ENCODE results near the gene BMPER.

Gene BMPER

GRCh38 chr7:34091321-34091917 is 186.1 kb downstream of the BMPER start:
- peak; percentile 38 for ATAC-seq
- TF ChIP-seq ISL1 (CRISPR knock-in tag; IDR thresholded peaks at IDR 0.05) (no peak), CSDC2 (CRISPR knock-in tag; IDR thresholded peaks at IDR 0.05) (no peak), CREB5 (CRISPR knock-in tag; IDR thresholded peaks at IDR 0.05; ENCODE audit: low read depth) (no peak), SNAI2 (CRISPR knock-in tag; IDR thresholded peaks at IDR 0.05) (no peak), ZNF70 (CRISPR knock-in tag; IDR thresholded peaks at IDR 0.05) (no peak), GLIS3 (CRISPR knock-in tag; IDR thresholded peaks at IDR 0.05) (no peak), ZFP3 (CRISPR knock-in tag; IDR thresholded peaks at IDR 0.05) (no peak), ZNF8 (CRISPR knock-in tag; IDR thresholded peaks at IDR 0.05) (no peak), PATZ1 (CRISPR knock-in tag; IDR thresholded peaks at IDR 0.05; ENCODE audit: borderline replicate concordance) (no peak), RARB (CRISPR knock-in tag; IDR thresholded peaks at IDR 0.05) (no peak), ARNTL (CRISPR knock-in tag; IDR thresholded peaks at IDR 0.05; ENCODE audit: borderline replicate concordance, low read depth) (no peak), PPARA (CRISPR knock-in tag; IDR thresholded peaks at IDR 0.05; ENCODE audit: borderline replicate concordance) (no peak), ZFP30 (CRISPR knock-in tag; IDR thresholded peaks at IDR 0.05) (no peak), ESRRG (CRISPR knock-in tag; IDR thresholded peaks at IDR 0.05) (no peak), ZNF565 (CRISPR knock-in tag; conservative IDR thresholded peaks at IDR 0.05; ENCODE audit: low read depth) (no peak), TSHZ2 (CRISPR knock-in tag; IDR thresholded peaks at IDR 0.05) (no peak), CSRNP3 (CRISPR knock-in tag; IDR thresholded peaks at IDR 0.05) (no peak), BACH2 (CRISPR knock-in tag; IDR thresholded peaks at IDR 0.05; ENCODE audit: borderline replicate concordance) (no peak), OSR1 (CRISPR knock-in tag; IDR thresholded peaks at IDR 0.05) (no peak)

GRCh38 chr7:34093276-34093675 is 187.9 kb downstream of the BMPER start:
- no peak for TF ChIP-seq ESRRG (CRISPR knock-in tag; IDR thresholded peaks at IDR 0.05)
- TF ChIP-seq ZNF565 (CRISPR knock-in tag; conservative IDR thresholded peaks at IDR 0.05; ENCODE audit: low read depth), result no peak
- TF ChIP-seq ZFP30 (CRISPR knock-in tag; IDR thresholded peaks at IDR 0.05), result no peak
- TF ChIP-seq GLIS3 (CRISPR knock-in tag; IDR thresholded peaks at IDR 0.05), result no peak
- no peak for TF ChIP-seq ZNF8 (CRISPR knock-in tag; IDR thresholded peaks at IDR 0.05)
- TF ChIP-seq ISL1 (CRISPR knock-in tag; IDR thresholded peaks at IDR 0.05), result no peak
- no peak for TF ChIP-seq ZC3H10 (CRISPR knock-in tag; IDR thresholded peaks at IDR 0.05)
- no peak for TF ChIP-seq ARNTL (CRISPR knock-in tag; IDR thresholded peaks at IDR 0.05; ENCODE audit: borderline replicate concordance, low read depth)
- TF ChIP-seq TOX (CRISPR knock-in tag; IDR thresholded peaks at IDR 0.05; ENCODE audit: borderline replicate concordance), result no peak
- no peak for TF ChIP-seq CSDC2 (CRISPR knock-in tag; IDR thresholded peaks at IDR 0.05)
- ATAC-seq, result no peak

- ATAC-seq, result peak; percentile 84
- TF ChIP-seq BACH2 (CRISPR knock-in tag; IDR thresholded peaks at IDR 0.05; ENCODE audit: borderline replicate concordance), result no peak
- no peak for TF ChIP-seq CSDC2 (CRISPR knock-in tag; IDR thresholded peaks at IDR 0.05)
- no peak for TF ChIP-seq ZFP30 (CRISPR knock-in tag; IDR thresholded peaks at IDR 0.05)
- TF ChIP-seq ZNF8 (CRISPR knock-in tag; IDR thresholded peaks at IDR 0.05), result no peak
- no peak for TF ChIP-seq OSR1 (CRISPR knock-in tag; IDR thresholded peaks at IDR 0.05)
- no peak for TF ChIP-seq ZC3H10 (CRISPR knock-in tag; IDR thresholded peaks at IDR 0.05)
- no peak for TF ChIP-seq ISL1 (CRISPR knock-in tag; IDR thresholded peaks at IDR 0.05)
- TF ChIP-seq CREB5 (CRISPR knock-in tag; IDR thresholded peaks at IDR 0.05; ENCODE audit: low read depth), result no peak
- no peak for TF ChIP-seq ZNF565 (CRISPR knock-in tag; conservative IDR thresholded peaks at IDR 0.05; ENCODE audit: low read depth)
- TF ChIP-seq POU6F1 (CRISPR knock-in tag; IDR thresholded peaks at IDR 0.05; ENCODE audit: borderline replicate concordance, low read depth), result no peak
- TF ChIP-seq ZFP3 (CRISPR knock-in tag; IDR thresholded peaks at IDR 0.05), result no peak
- no peak for TF ChIP-seq TCF4 (CRISPR knock-in tag; IDR thresholded peaks at IDR 0.05; ENCODE audit: borderline replicate concordance)
- TF ChIP-seq PATZ1 (CRISPR knock-in tag; IDR thresholded peaks at IDR 0.05; ENCODE audit: borderline replicate concordance), result no peak
These were observed 190.9 kb downstream of the BMPER start for GRCh38 chr7:34096198-34096651.

Measured in SK-N-SH treated with all-trans-retinoic acid at 6 μM for 48 hours (cell line).